Prostate gland (tissue), 2 donors: ENCODE measurements around the gene PLEKHF1. TPM values are rescaled to one million over a fixed set of nuclear protein-coding genes. Genes with fewer than 3 reads are reported as not detected.
"Not testable (repeated sequence)": the region's sequence is repeated elsewhere in the genome, so short reads cannot be mapped to it uniquely, and the experiment has no call there.

Experiments used
- DNase-seq: peaks from one replicate; pipeline ENCODE4 v3.0.0-alpha.2; 2019; ENCODE audit warnings: low spot score
- H3K27ac ChIP-seq, 2 donors: fragments of 200-600 bp; sonication (generic); 2 replicates each; pipeline ENCODE4 v1.5.1; 2017 to 2019
- H3K27me3 ChIP-seq: fragments of 200-600 bp; sonication (generic); replicated peaks from 2 replicates; pipeline ENCODE4 v1.5.1; 2019; ENCODE audit not compliant: insufficient read depth
- H3K36me3 ChIP-seq, 2 donors: fragments of 200-600 bp; sonication (generic); 1 replicate in 1 of 2; 2 replicates in 1 of 2; pipeline versions ENCODE4 v1.5.1 to v1.8.1; 2017 to 2019
- H3K4me1 ChIP-seq: fragments of 200-600 bp; sonication (generic); replicated peaks from 2 replicates; pipeline ENCODE4 v1.5.1; 2019
- H3K4me3 ChIP-seq, 2 donors: fragments of 200-600 bp; sonication (generic); 2 replicates each; pipeline ENCODE4 v1.5.1; 2017 to 2019
- H3K9me3 ChIP-seq: fragments of 200-600 bp; sonication (generic); 2 replicates; pipeline ENCODE4 v1.5.1; 2017
- POLR2A ChIP-seq: fragments of 450-650 bp; IDR thresholded peaks from one replicate; pipeline ENCODE4 v1.6.1; 2016; ENCODE audit warnings: antibody characterized with exemption, mild to moderate bottlenecking
- POLR2AphosphoS5 ChIP-seq: sonication (generic); formaldehyde crosslinking; IDR thresholded peaks from one replicate; pipeline ENCODE4 v1.6.1; 2017; ENCODE audit warnings: antibody characterized with exemption
- WGBS: methylation state at CpG from one replicate; pipeline ENCODE4 v1.1.5; 2018; 5-methylcytosine and 5-hydroxymethylcytosine counted together
- intact Hi-C: fragments of 100-400 bp; cut with DNase I; formaldehyde crosslinking; loops from one replicate; pipeline ENCODE4 v1.14.2; 2022
- total RNA-seq, 2 donors: library from RNA; depleted of rRNA; stranded (reverse); fragments of >200 nt; gene quantifications; one replicate each; pipeline ENCODE4 v1.1.0, GENCODE V29; 2016
- TF ChIP-seq, protein P1 (sequence below), 4 experiments: fragments of 200-600 bp in 2 of 4; fragments of 450-650 bp in 2 of 4; sonication (generic) in 2 of 4; IDR thresholded peaks; 1 replicate in 3 of 4; 2 replicates in 1 of 4; pipeline ENCODE4 v1.5.1; 2016 to 2019; ENCODE audit warnings: antibody characterized with exemption in 4 of 4, mild to moderate bottlenecking in 2 of 4, moderate library complexity in 2 of 4

The PLEKHF1 gene
- total RNA-seq, 2 donors from 2014 or later, result 64.3 to 64.4 TPM

DNA sequence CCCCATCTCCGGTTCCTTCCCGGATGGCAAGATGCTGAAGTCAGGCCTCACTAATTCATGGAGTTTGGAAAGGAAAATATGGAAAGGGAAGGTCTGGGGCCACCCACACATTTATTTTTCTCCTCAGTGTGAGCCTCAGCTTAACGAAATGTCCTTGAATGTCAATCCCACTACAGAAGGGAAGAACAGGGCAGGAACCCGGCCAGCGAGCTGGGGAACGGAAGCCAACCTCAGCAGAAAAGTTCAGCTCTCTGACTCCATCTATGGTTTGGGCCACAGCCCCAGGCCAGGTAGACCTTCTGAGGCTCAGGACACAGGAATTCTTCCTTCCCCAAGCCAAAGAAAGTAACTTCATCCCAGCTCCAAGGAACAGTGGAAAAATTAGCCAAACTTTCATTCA, 41.4 kb downstream of the PLEKHF1 start:
- no peaks in the 10 kb centered on the region for H3K36me3 ChIP-seq

GRCh38 chr19:29708554-29709439, 43.5 kb downstream of the PLEKHF1 start:
- Histone ChIP-seq H3K4me1 (peaks cover 3% of the 10 kb centered on the region), H3K27ac (no peak overlapping the region), H3K27me3 (no peaks in the 10 kb centered on the region), H3K36me3 (no peaks in the 10 kb centered on the region), H3K4me3 (no peak overlapping the region), H3K9me3 (no peaks in the 10 kb centered on the region)
- DNase-seq, result no peak
- intact Hi-C loops, result no loop called here
- WGBS, result 84% methylated on average over 18 of the region's 18 CpGs
- no peak for TF ChIP-seq POLR2A
- TF ChIP-seq POLR2AphosphoS5, result no peak
- TF ChIP-seq, protein P1, sequence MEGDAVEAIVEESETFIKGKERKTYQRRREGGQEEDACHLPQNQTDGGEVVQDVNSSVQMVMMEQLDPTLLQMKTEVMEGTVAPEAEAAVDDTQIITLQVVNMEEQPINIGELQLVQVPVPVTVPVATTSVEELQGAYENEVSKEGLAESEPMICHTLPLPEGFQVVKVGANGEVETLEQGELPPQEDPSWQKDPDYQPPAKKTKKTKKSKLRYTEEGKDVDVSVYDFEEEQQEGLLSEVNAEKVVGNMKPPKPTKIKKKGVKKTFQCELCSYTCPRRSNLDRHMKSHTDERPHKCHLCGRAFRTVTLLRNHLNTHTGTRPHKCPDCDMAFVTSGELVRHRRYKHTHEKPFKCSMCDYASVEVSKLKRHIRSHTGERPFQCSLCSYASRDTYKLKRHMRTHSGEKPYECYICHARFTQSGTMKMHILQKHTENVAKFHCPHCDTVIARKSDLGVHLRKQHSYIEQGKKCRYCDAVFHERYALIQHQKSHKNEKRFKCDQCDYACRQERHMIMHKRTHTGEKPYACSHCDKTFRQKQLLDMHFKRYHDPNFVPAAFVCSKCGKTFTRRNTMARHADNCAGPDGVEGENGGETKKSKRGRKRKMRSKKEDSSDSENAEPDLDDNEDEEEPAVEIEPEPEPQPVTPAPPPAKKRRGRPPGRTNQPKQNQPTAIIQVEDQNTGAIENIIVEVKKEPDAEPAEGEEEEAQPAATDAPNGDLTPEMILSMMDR (IDR thresholded peaks at IDR 0.05), result no peak

More for the DNA sequence above, 41.4 kb downstream of the PLEKHF1 start:
- Histone ChIP-seq H3K27ac (no peak overlapping the region), H3K4me3 (no peak overlapping the region), H3K9me3 (no peaks in the 10 kb centered on the region), H3K27me3 (no peaks in the 10 kb centered on the region), H3K4me1 (no peaks in the 10 kb centered on the region)
- 77% methylated on average over 6 of the region's 6 CpGs for WGBS
- intact Hi-C loops, result no loop called here
- TF ChIP-seq, protein P1 (IDR thresholded peaks at IDR 0.05), result no peak
- no peak for TF ChIP-seq POLR2AphosphoS5
- TF ChIP-seq POLR2A, result no peak
- no peak for DNase-seq

- not testable (repeated sequence) for H3K9me3 ChIP-seq, DNase-seq
Measured at GRCh38 chr19:29709440-29709798, 44.2 kb downstream of the PLEKHF1 start.

DNA sequence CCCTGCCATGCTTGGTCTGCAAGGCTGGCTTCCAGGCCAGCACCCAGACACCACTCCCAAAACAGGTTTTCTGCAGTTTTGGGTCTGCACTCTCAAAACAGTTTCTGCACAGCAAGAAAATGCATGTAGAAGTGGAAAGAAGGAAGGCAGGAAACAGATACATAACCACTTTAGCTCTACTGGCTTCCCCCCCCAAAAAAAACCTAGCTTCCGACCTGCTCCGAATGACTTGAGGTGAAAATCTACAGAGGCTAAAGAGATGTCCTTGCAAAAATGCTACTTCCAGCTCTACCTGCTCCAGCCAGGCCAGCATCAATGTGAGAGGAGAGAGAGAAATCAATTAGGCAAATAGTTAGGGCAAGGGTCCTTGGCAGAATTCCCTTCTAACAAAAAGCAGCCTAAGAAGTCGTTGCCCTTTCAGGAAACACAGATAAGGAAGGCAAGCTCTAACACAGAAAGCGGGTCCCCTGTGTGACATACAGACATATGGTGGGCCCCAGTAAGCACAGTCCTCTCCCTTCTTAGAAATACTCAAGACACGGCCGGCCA, 46.4 kb downstream of the PLEKHF1 start:
- no peaks in the 10 kb centered on the region for H3K27me3 ChIP-seq

More at GRCh38 chr19:29709440-29709798, 44.2 kb downstream of the PLEKHF1 start:
- H3K36me3 ChIP-seq, H3K4me3 ChIP-seq, H3K27me3 ChIP-seq, H3K27ac ChIP-seq, intact Hi-C loops, H3K4me1 ChIP-seq: not testable (repeated sequence)
- 91% methylated on average over 2 of the region's 2 CpGs for WGBS

More for the DNA sequence above, 46.4 kb downstream of the PLEKHF1 start:
- H3K36me3 ChIP-seq, result no peaks in the 10 kb centered on the region
- DNase-seq, result no peak
- H3K4me1 ChIP-seq, result peaks cover 5% of the 10 kb centered on the region
- intact Hi-C loops, result loop anchor here (10.0 kb wide), 1 partner anchor 47 kb away; the partner anchor contains the start of gene PLEKHF1
- 83% methylated on average over 6 of the region's 6 CpGs for WGBS
- no peak overlapping the region for H3K27ac ChIP-seq
- no peak overlapping the region for H3K4me3 ChIP-seq
- no peaks in the 10 kb centered on the region for H3K9me3 ChIP-seq
- TF ChIP-seq POLR2AphosphoS5 (no peak), POLR2A (no peak)
- TF ChIP-seq, protein P1 (IDR thresholded peaks at IDR 0.05), result no peak
